HEK293T (cell line): Measurements from ENCODE around the gene GIMAP4.

Source experiments
- ARNT ChIP-seq: fragments of 450-650 bp; IDR thresholded peaks from 2 replicates; pipeline ENCODE4 v1.6.1; 2017; ENCODE audit warnings: mild to moderate bottlenecking
- BHLHE40 ChIP-seq: fragments of 450-650 bp; IDR thresholded peaks from 2 replicates; pipeline ENCODE4 v1.6.1; 2016; ENCODE audit warnings: mild to moderate bottlenecking, moderate library complexity, borderline replicate concordance

DNA sequence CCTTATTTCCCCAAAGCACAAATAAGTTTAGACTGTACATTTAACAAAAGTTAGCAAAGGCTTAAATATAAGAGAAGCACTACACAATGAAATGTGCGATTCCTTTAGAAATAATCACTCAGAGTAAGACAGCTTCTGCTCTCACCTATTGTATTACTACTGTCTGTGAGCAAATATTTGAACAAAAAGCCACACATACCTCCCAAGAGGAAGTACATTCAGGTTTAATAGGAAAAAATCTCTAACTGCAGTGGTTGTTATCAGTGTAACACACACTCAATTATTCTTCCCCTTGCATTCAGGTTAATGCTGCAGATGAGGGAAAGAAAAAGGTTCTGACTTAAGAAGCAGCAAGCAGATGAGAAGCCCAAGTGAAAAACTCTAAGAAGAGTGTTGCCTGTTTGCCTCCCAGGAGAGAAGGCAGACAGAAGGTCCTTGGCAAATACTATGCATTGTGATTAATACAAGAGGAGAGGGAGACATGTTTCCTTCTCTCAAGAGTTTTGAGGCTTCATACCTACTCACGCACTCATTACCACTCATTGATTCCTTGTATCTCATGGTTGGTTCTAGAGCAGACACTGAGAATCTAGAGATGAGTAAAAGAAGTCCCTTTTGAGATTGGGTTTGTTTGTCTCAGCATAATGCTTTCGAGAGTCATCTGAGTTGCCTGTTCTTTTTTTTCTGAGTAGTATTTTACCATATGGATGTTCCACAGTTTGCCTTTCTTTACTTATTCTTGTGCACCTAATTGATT, 13.6 kb downstream of the GIMAP4 start:
- TF ChIP-seq ARNT = no peak
- TF ChIP-seq BHLHE40 = no peak
